HG03342 (cell line): Measurements from ENCODE around the gene ANXA2R.
"Not testable (repeated sequence)": the region's sequence is repeated elsewhere in the genome, so short reads cannot be mapped to it uniquely, and the experiment has no call there.

Source experiments
- ATAC-seq: cut with Tn5 transposase; IDR thresholded peaks from one replicate; pipeline ENCODE4 v1.9.1; 2021; ENCODE audit warnings: mild to moderate bottlenecking, moderate library complexity; ENCODE audit not compliant: unreplicated experiment

Gene ANXA2R, protein sequence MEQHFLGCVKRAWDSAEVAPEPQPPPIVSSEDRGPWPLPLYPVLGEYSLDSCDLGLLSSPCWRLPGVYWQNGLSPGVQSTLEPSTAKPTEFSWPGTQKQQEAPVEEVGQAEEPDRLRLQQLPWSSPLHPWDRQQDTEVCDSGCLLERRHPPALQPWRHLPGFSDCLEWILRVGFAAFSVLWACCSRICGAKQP

DNA sequence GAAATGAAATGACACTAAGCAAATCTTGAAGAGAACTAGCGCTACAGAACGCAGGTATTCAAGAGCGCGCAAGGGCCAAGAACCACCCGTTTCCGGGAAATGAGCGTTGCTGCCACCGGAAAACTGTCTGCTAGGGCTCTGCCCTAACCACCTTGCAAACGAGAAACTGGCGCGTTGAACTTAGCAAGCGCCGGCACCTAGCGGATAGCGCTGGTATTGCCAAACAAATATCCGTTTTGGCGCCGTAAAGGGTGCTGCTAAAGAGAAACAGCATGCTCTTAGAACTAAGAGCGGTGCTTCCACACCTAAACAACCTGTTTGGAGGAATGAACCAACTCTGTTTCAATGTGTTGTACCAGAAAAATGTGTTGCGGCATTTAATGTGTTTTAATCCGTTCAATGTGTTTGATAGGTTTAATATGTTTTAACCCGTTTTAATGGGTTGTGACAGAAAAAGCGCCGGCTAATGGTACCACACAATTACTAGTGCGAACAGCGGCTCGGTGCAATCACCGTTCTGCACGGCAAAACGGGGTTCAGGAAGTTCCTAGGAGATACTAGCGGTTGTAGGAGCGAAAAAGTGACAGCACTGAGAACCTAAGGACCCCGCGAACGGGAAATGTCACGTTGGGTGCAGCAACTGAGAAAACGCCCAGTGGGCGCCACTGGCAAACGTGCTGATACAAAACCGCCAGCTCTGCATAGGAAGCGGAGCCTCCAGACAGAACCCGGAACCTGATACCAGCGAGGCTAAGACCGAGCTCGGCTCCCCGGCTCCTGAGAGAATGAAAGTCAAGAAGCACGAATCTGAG is at the start of gene ANXA2R:
Gene ANXA2R, minus strand, starts transcription at position 33 of the 812 bp plus-strand sequence. CDS start 273 bp downstream, outside the sequence.
- ATAC-seq = peak; percentile 35

DNA sequence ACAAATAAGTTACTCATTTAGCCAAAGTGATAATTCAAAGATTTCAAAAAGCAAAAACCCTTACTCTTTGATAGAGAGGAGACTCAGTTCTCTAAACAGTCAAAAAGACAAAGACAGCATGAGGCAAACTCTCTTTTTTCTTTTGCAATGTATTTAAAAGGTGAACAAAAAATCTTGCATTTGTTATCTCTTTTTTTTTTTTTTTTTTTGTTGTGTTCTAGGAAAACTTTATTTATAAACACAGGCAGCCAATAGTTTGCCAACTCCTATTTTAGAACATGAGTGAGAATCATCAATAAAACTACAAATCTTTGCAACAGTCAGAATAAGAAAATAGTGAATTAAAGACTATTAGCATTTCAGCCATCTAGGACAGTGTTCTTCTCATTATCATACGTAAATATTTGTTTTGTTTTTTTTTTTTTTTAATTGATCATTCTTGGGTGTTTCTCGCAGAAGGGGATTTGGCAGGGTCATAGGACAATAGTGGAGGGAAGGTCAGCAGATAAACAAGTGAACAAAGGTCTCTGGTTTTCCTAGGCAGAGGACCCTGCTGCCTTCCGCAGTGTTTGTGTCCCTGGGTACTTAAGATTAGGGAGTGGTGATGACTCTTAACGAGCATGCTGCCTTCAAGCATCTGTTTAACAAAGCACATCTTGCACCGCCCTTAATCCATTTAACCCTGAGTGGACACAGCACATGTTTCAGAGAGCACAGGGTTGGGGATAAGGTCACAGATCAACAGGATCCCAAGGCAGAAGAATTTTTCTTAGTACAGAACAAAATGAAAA is 46.2 kb upstream of the ANXA2R start:
- ATAC-seq = not testable (repeated sequence)

DNA sequence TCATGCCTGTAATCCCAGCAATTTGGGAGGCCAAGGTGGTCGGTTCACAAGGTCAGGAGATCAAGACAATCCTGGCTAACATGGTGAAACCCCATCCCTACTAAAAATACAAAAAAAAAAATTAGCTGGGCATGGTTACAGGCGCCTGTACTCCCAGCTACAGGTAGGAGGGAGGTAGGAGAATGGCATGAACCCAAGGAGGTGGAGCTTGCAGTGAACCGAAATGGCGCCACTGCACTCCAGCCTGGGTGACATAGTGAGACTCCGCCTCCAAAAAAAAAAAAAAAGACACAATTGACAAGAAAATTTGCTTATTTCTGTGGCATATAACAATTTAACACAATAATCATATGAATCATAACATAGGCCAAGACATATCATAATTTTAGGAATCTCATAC is 45.3 kb upstream of the ANXA2R start:
- no peak for ATAC-seq

DNA sequence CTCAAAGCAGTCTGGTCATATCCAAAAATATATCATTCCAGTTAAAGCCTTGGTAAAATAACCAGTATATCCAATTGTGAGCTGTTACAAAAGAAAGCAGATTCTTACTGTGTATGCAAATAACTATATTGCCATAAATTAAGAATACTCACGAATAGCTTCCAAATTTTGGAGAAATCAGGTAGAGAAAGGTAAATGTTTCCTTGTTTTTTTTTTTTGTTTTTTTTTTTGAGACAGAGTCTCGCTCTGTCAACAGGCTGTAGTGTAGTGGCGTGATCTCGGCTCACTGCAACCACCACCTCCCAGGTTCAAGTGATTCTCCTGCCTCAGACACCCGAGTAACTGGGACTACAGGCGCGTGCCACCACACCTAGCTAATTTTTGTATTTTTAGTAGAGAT is 44.3 kb upstream of the ANXA2R start:
- ATAC-seq = not testable (repeated sequence)

DNA sequence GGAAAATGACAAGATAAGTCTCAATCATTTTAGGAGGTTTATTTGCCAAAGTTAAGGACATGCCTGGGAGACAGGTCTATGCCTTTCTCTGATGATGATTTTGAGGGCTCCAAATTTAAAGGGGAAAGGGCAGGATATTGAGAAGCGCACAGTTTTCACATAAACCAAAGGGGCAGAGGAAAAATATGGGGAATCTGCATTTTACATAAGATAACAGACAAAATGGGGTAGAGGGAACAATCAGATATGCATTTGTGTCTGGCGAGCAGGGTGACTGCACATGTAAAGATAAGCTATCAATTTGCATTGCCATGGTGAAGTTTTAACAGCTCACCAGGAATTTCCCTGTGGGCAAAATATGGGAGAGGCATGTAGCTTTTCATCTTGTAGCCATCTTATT is 41.2 kb upstream of the ANXA2R start:
- ATAC-seq = not testable (repeated sequence)

DNA sequence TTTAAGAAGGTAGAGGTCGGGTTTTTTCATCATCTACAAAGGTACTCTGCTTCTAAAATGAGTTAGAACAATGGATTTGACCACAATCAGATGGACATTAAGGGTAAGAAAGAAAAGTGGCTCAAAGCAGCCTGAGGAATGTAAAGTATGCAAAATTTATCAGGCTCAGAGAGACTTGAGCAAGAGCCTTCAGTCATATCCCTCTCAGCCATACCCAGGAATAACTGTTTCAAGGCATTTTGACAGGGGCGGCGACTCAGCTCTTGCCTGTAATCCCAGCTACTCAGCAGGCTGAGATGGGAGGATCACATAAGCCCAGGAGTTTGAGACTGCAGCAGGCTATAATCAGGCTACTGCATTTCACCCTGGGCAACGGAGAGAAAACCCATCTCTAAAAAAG is 38.8 kb upstream of the ANXA2R start:
- no peak for ATAC-seq

DNA sequence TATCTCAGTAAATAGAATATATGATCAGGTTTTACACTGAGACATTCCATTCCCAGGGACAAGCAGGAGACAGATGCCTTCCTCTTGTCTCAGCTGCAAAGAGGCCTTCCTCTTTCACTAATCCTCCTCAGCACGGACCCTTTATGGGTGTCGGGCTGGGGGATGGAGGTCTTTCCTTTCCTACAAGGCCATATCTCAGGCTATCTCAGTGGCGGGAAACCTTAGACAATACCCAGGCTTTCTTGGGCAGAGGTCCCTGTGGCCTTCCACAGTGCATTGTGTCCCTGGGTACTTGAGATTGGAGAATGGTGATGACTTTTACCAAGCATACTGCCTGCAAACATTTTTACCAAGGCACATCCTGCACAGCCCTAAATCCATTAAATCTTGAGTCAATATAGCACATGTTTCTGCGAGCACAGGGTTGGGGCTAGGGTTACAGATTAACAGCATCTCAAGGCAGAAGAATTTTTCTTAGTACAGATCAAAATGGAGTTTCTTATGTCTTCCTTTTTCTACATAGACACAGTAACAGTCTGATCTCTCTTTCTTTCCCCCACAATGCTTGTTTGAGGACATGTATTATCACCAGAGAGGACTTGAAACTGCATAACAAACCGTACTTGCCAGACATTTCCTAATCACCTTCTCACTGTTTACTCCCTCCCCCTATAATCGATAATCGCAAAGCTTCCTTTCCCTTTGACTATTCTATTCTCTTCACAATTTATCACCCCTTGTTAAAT is 37.5 kb upstream of the ANXA2R start:
- not testable (repeated sequence) for ATAC-seq

DNA sequence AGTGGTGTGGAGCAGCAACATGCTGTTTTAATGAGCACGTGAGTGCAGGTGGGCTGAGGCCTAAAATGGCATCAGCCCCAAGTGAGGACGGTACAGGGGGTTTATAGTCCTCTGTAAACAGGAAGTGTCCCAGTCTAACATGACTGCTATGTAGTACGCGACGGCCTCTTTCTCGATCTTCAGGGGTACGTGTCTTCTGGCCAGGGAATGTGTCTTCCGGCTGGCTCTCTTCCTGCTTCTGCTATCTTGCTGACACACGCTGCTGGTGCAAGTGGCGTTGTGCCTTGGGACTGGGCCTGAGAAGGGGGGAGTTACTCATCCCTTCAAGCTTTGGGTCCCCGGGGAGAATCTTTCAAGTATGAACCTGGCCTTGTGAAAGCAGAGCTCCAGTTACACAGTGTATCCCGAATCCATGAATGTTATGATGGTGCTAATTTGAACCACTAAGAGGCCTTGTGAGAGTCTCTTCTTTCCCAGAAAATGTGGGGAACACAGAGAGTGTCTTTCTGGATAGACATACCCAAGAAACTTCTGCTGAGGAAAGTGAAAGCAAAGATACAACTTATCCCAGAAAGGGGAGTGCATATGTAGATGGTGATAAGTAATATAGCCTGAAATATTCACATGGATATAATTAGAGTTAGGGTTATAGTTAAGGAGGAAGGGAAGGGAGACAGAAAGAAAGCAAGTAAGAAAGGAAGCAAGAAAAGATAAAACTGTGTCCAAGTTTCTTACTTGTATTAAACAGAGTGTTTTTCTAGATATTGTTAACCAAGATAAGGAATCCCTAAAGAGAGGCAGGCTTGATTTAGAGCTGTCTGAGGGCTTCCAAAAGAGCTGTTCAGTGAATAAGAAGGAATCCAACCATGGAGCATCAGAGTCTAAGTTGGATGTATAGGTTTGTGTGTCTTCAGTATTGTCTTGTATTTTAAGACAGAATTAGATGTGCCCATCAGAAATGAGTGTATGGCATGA is 35.5 kb upstream of the ANXA2R start:
- no peak for ATAC-seq

DNA sequence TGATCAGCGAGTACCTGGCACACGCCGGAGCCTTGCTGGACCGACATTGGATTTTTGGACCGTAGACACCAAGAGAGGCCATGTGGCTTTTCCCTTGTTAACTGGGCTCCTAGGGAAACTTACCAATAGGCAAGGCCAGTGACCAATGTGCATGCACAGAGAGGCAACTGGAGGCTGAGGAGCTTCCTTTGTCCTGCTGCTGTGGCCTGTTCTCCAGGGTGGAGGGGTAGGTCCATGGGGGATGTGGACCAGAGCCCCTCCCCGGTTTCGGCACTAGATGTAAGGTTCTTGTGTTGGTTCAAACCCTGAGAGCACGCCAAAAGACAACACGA is 34.8 kb upstream of the ANXA2R start:
- ATAC-seq = no peak

DNA sequence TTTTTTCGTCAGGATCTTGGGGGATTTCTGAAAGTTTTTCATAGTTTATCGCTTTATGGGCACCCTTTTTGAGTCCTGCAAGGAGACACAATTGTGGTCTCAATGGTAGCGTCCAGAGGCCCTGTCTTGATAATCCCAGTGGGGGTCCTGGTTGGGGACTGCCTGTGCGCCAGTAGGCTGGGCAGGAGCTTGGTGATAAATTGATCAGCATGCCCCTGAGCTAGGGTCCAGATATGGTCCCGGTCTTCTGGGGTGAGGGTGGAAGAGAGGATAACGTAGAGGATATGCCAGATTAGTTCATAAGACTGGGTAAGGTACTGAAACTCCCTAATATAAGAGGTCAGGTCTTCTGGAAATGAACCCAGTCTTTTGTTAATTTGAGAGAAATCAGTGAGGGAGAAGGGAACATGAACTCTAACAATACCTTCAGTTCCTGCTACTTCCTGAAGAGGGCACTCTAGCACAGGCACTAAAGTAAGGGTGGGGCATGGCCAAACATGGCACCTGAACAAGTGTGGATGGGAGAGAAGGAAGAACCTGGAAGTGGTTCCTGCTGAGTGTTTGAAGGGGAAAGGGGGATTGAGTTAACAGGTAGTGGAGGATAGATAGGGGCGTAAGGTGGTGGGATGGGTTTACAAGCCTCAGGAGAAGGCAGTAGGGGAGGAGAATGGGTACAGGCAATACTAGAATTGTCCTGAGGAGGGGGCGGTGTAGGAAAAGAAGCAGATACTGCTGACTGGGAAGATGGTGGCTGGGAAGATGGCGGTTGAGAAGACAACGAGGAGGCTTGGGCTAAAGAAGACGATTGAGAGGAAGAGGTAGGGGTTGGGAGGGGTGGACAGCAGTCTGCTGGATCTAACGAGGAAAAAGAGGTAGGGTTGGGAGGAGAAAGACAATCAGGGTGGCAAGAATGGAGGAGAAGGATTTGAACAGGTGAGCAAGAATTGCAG is 33.8 kb upstream of the ANXA2R start:
- no peak for ATAC-seq

DNA sequence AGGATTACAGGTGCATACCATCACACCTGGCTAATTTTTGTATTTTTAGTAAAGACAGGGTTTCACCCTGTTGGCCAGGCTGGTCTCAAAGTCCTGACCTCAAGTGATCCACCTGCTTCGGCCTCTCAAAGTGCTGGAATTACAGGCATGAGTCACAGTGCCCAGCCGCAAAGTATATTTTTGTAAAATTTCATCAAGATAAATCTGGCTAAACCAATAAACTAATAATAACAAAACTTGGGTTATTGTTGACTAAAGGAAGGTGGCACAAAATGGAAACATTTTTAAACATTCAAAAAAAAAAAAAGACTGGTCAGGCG is 29.2 kb upstream of the ANXA2R start:
- not testable (repeated sequence) for ATAC-seq

DNA sequence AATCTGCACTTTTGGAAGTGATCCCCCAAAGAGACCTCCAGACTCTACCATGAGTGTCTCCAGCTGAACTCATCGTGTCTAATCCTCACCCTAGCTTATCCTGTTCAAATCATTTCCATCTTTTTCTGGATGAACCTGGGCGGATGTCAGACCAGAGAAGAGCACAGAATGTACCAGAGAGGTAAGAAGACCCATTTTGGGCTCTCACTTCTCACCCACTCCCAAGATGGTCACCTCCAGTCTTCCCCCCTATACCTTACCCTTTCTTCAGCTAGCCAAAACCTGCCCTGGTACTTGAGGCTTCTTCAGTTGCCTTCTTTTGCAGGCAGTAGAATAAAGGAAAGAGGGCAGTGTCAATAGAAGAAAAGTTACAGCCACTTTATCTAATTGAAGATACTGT is 27.9 kb upstream of the ANXA2R start:
- ATAC-seq = no peak

DNA sequence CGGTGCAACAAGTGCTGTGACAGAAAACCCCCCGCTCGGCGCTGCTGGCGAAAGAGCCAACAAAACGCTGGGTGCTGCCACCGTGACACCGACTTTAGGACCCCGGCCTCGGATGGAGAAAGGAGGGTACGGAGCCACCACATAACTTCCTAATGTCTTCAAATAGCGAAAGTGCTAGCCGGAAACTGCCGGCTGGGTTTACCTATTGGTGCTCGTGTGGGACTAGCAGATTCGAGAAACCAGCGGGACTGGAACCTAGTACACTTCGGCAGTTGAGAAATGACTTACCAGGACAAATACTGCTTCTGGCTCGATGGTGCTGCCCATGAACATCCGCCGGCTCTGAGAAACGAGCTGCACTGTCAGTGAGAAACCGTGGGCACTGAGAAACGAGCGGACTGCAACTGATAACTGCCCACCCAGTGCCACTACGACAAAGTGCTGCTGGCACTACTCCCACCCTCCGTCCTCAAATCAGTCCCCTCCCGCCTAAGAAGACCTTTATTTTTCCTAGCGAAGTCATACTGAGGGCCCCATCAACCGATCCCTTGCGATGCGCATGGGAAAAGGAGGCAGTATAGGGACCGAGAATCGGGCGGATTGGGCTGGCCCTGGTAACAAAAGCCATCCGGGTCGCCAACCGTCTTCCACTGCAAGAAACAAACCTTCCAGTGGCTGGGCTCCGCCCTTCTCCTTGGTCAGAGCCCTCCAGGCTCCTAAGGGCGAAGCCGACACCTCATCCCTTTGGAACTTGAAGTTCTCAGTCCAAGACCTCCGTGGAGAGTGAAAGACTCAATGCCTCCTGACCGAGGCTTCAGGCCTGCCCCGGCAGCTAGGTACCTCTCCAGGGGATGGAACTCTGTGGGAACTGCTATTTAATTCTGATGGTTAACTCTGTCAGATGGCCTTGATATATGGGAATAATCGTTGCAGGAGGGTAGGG is 27.0 kb upstream of the ANXA2R start:
- peak; percentile 37 for ATAC-seq

DNA sequence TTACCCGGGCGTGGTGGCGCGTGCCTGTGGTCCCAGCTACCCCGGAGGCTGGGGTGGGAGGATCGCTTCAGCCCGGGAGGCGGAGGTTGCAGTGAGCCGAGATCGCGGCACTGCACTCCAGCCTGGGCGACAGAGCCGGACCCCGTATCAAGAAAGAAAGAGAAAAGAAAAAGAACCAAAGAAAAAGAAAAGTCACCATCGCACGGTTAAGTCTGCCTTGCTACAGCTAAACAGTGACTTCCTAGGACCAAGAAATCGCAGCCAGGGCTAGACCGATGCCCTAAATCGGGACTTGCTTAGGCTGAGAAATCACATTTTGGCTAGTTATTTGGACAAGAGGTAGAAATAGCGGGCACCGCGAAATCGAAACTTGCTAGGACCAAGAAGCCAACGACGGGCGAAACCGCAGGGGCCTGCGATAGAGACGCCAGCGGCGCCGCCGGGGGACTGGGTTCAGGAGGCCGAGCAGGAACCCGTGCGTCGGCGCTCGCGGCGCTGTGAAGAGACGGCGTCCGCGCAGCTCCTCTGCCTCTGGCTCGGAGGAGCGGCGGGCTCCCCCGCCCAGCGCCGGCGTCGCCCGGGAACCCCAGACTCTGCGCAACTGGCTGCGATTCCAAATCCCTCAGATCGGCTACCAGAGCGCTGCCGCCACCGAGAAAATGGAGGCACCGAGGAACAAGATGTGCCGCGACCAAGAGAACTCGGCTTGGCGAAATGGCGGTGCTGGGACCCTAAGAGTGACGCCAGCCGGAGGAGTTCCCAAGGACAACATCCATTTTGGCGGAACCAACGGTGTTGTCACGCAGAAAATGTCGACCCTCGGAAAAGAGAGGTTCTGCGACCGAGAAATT is 26.1 kb upstream of the ANXA2R start:
- ATAC-seq = peak; percentile 26

DNA sequence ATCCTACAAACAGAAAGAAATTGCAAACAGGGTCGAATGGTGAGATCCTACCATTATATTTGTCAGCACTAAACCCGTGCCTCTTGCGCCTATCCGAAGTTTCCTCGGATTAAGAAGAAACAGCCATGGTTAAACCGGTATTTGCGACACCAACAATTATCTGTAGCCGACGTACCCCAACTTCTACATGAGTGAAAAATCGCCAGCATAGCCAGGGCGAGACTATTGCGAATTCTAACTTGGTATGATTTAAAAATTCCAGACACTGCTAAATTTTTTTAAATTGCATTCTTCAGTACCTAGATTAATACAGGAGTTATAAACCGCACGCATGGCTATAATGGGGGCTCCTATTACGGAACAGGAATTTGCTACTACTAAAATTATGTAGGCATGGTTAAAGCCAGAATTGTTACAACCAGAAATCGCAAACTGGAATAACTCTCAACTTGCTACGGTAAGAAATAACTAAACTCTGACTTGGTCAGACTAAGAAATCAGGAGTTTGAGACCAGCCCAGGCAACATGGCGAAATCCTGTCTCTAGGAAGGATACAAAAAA is 25.3 kb upstream of the ANXA2R start:
- no peak for ATAC-seq

DNA sequence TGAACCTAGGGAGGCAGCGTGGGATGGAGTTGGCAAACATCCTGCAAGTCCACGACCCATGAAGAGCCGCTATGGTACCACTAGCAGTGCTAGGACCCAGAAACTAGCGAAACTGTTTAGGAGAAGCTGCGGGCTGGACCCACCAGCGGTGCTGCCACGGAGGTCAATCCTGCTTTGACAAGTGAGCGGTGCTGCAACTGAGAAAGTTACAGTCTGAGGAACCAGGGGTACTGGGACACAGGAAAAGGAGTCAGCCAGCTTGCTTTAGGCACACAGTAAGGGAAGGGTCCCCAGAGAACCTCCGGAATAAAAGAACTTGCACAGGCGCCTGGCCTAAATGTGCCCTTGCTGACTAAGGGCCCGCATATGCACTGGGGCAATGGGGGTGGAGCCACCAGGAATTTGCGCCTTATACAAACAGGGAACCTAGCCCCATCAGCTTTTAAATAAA is 23.6 kb upstream of the ANXA2R start:
- no peak for ATAC-seq
